K562 (cell line): ENCODE data around the gene RCOR1. TPM values are rescaled to one million over a fixed set of nuclear protein-coding genes. Genes with fewer than 3 reads are reported as not detected.

Experiments
- BACH1 ChIP-seq: fragments of 200-800 bp; sonication (Bioruptor generic); IDR thresholded peaks from 2 replicates; pipeline ENCODE4 v1.6.1; 2016; ENCODE audit warnings: missing genetic modification characterization, missing compliant biosample characterization
- ELF4 ChIP-seq: fragments of 450-650 bp; formaldehyde crosslinking; IDR thresholded peaks from 2 replicates; pipeline ENCODE4 v1.4.0; 2022; ENCODE audit warnings: missing genetic modification characterization
- EP300 ChIP-seq: IDR thresholded peaks from 2 replicates; pipeline ENCODE4 v1.6.1; 2012; ENCODE audit warnings: low read length, improper control_type of control experiment
- FOXJ3 ChIP-seq: sonication (generic); formaldehyde crosslinking; IDR thresholded peaks from 2 replicates; pipeline ENCODE4 v1.4.0; 2020; ENCODE audit warnings: mild to moderate bottlenecking, missing genetic modification reagents
- HMBOX1 ChIP-seq: sonication (generic); IDR thresholded peaks from 2 replicates; pipeline ENCODE4 v1.6.1; 2016
- KDM2B ChIP-seq: fragments of 250-450 bp; sonication (Bioruptor Pico); IDR thresholded peaks from 2 replicates; pipeline ENCODE4 v1.8.0; 2021; ENCODE audit warnings: mild to moderate bottlenecking, moderate library complexity
- KLF10 ChIP-seq: fragments of 250-450 bp; sonication (Bioruptor Pico); IDR thresholded peaks from 2 replicates; pipeline ENCODE4 v1.6.1; 2021; ENCODE audit warnings: matching md5 sums
- TAF7 ChIP-seq: fragments of 450-650 bp; IDR thresholded peaks from 2 replicates; pipeline ENCODE4 v1.6.1; 2016; ENCODE audit warnings: missing genetic modification characterization, missing compliant biosample characterization
- TCF3 ChIP-seq: sonication (generic); formaldehyde crosslinking; IDR thresholded peaks from 2 replicates; pipeline ENCODE4 v1.4.0; 2020; ENCODE audit warnings: mild to moderate bottlenecking, missing genetic modification reagents
- TEAD1 ChIP-seq, 2 experiments: fragments of 450-650 bp in 1 of 2; sonication (generic) in 1 of 2; formaldehyde crosslinking; IDR thresholded peaks; 2 replicates each; pipeline versions ENCODE4 v1.4.0 to v1.8.0; 2020 to 2022; ENCODE audit warnings: mild to moderate bottlenecking in 2 of 2, missing genetic modification reagents in 1 of 2
- ZBTB11 ChIP-seq, 3 experiments: fragments of 200-800 bp in 1 of 3; fragments of 250-450 bp in 1 of 3; fragments of 450-650 bp in 1 of 3; sonication (Bioruptor Pico) in 1 of 3; sonication (Bioruptor generic) in 1 of 3; formaldehyde crosslinking in 1 of 3; IDR thresholded peaks; 2 replicates each; pipeline versions ENCODE4 v1.6.1 to v1.8.0; 2016 to 2022; ENCODE audit warnings: mild to moderate bottlenecking in 2 of 3, missing genetic modification characterization in 2 of 3, missing compliant biosample characterization in 1 of 3, moderate library complexity in 1 of 3
- ZBTB12 ChIP-seq: fragments of 250-450 bp; sonication (Bioruptor Pico); IDR thresholded peaks from 2 replicates; pipeline ENCODE4 v1.4.0; 2020
- ZBTB17 ChIP-seq: fragments of 450-650 bp; formaldehyde crosslinking; IDR thresholded peaks from 2 replicates; pipeline ENCODE4 v1.4.0; 2020; ENCODE audit warnings: mild to moderate bottlenecking
- ZNF134 ChIP-seq: fragments of 250-450 bp; sonication (Bioruptor Pico); conservative IDR thresholded peaks from 2 replicates; pipeline ENCODE4 v1.4.0; 2020
- ZNF197 ChIP-seq: fragments of 200-800 bp; sonication (Bioruptor generic); IDR thresholded peaks from 2 replicates; pipeline ENCODE4 v1.6.1; 2016; ENCODE audit warnings: low read depth, missing genetic modification characterization, missing compliant biosample characterization
- ZNF239 ChIP-seq: fragments of 250-450 bp; sonication (Bioruptor Pico); IDR thresholded peaks from 2 replicates; pipeline ENCODE4 v1.4.0; 2020; ENCODE audit warnings: mild to moderate bottlenecking
- ZNF766 ChIP-seq: fragments of 200-800 bp; sonication (Bioruptor generic); conservative IDR thresholded peaks from 2 replicates; pipeline ENCODE4 v1.6.1; 2016; ENCODE audit warnings: missing genetic modification characterization, missing compliant biosample characterization
- ZNF79 ChIP-seq: fragments of 250-450 bp; sonication (Bioruptor Pico); IDR thresholded peaks from 2 replicates; pipeline ENCODE4 v1.4.0; 2020; ENCODE audit warnings: low read depth, mild to moderate bottlenecking, moderate library complexity
- polyA plus RNA-seq, 8 experiments: library from polyadenylated mRNA; depleted of rRNA in 4 of 8; stranded (reverse) in 5 of 8; unstranded in 3 of 8; fragments of >200 nt; fragmentation: Nextera tagmentation in 2 of 8; fragmentation: Illumina TruSeq in 1 of 8; extraction: Ambion mirVana in 2 of 8; extraction: Trizol in 1 of 8; gene quantifications; 2 replicates each; pipeline versions ENCODE4 v1.2.1 to v1.2.3, GENCODE V29; 2011 to 2014; ENCODE audit warnings: inconsistent platforms in 1 of 8, missing spikeins in 1 of 8
- total RNA-seq, 7 experiments: library from RNA; depleted of rRNA in 6 of 7; stranded (reverse); fragments of >200 nt in 6 of 7; fragmentation: Illumina TruSeq in 2 of 7; extraction: Trizol in 2 of 7; gene quantifications; 2 replicates each; pipeline versions ENCODE4 v1.2.1 to v1.2.3, GENCODE V29; 2011 to 2021; ENCODE audit warnings: low replicate concordance in 1 of 7
- TF ChIP-seq, protein P1 (sequence below): fragments of 250-450 bp; sonication (Bioruptor Pico); IDR thresholded peaks from 2 replicates; pipeline ENCODE4 v1.8.0; 2021; ENCODE audit warnings: mild to moderate bottlenecking, moderate library complexity
- TF ChIP-seq, protein P2 (sequence below): fragments of 250-450 bp; sonication (Bioruptor Pico); IDR thresholded peaks from 2 replicates; pipeline ENCODE4 v1.4.0; 2020; ENCODE audit warnings: mild to moderate bottlenecking, moderate library complexity

The RCOR1 gene
- total and polyA plus RNA-seq, 9 of the 15 experiments (the other 6 are each of a cell fraction or from before 2014, with no cell fraction given) = 8.5 to 47.9 (median 20.9) TPM

- TF ChIP-seq, protein P1, sequence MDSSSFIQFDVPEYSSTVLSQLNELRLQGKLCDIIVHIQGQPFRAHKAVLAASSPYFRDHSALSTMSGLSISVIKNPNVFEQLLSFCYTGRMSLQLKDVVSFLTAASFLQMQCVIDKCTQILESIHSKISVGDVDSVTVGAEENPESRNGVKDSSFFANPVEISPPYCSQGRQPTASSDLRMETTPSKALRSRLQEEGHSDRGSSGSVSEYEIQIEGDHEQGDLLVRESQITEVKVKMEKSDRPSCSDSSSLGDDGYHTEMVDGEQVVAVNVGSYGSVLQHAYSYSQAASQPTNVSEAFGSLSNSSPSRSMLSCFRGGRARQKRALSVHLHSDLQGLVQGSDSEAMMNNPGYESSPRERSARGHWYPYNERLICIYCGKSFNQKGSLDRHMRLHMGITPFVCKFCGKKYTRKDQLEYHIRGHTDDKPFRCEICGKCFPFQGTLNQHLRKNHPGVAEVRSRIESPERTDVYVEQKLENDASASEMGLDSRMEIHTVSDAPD = peak; percentile 90
- TF ChIP-seq, protein P2, sequence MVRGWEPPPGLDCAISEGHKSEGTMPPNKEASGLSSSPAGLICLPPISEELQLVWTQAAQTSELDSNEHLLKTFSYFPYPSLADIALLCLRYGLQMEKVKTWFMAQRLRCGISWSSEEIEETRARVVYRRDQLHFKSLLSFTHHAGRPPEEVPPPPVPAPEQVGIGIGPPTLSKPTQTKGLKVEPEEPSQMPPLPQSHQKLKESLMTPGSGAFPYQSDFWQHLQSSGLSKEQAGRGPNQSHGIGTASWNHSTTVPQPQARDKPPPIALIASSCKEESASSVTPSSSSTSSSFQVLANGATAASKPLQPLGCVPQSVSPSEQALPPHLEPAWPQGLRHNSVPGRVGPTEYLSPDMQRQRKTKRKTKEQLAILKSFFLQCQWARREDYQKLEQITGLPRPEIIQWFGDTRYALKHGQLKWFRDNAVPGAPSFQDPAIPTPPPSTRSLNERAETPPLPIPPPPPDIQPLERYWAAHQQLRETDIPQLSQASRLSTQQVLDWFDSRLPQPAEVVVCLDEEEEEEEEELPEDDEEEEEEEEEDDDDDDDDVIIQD (CRISPR knock-in tag) = peak; percentile 81; the same call in 1 of the 2 replicates
- TF ChIP-seq HMBOX1 (peak; percentile 54; the same call in 1 of the 2 replicates), ELF4 (CRISPR knock-in tag) (peak; percentile 92), BACH1 (tag) (peak; percentile 96), ZNF766 (CRISPR knock-in tag) (peak; percentile 99), EP300 (peak; percentile 10; the same call in 1 of the 2 replicates), TEAD1 (CRISPR knock-in tag; IDR thresholded peaks at IDR 0.05) (peak in 1 of 2 experiments; percentile 97; a peak in 2 of 4 replicates), ZNF134 (CRISPR knock-in tag) (peak; percentile 88), ZNF79 (CRISPR knock-in tag) (peak; percentile 94), ZBTB17 (peak; percentile 95), ZNF197 (peak; percentile 96), TAF7 (tag) (peak; percentile 90), ZBTB12 (CRISPR knock-in tag) (peak; percentile 82), KDM2B (CRISPR knock-in tag) (0 out of 2 replicates have a peak, but pooled peaks have one; percentile 39), ZNF239 (peak; percentile 88), TCF3 (CRISPR knock-in tag) (peak; percentile 5; the same call in 1 of the 2 replicates), ZBTB11 (CRISPR knock-in tag; IDR thresholded peaks at IDR 0.05) (peak in 1 of 3 experiments; percentile 90; a peak in 2 of 6 replicates), KLF10 (CRISPR knock-in tag) (peak; percentile 78; the same call in 1 of the 2 replicates), FOXJ3 (peak; percentile 73; the same call in 1 of the 2 replicates)
Observed at GRCh38 chr14:102550927-102551401, 41.5 kb upstream of the RCOR1 start (continued).
